ENCODE data around the gene WWOX. TPM values are rescaled to one million over a fixed set of nuclear protein-coding genes. Genes with fewer than 3 reads are reported as not detected.

WWOX gene
- total RNA-seq, 2 donors from 2014 or later: 23.0 to 31.7 TPM

DNA sequence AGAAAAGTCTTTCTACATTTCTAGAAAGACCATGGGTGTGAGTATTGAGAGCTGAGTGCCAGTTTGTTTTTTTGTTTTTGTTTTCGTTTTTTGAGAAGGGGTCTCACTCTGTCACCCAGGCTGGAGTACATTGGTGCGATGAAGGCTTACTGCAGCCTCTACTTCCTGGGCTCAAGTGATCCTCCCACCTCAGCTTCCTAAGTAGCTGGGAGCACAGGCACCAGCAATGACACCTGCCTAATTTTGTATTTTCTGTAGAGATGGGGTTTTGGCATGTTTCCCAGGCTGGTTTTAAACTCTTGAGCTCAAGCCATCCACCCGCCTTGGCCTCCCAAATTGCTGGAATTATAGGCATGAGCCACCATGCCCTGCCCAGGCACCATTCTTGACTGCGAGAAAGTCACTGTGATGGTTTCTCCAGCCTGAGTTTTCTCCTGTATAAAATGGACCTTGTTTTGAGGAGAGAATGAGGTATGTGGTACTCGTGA, 827.3 kb downstream of the WWOX start:
- Mint-ChIP-seq H3K4me1 (ENCODE audit: low read depth in 2 of 2) (no peaks in the 10 kb centered on the region), H3K4me3 (no peak overlapping the region), H3K27me3 (peaks cover 0 to 3% of the 10 kb centered on the region in 2 donors), H3K36me3 (peaks cover 4% of the 10 kb centered on the region), H3K27ac (no peak overlapping the region), H3K9me3 (peaks cover 4% of the 10 kb centered on the region)
- ATAC-seq (no peak), DNase-seq (ENCODE audit: low spot score) (no peak)

GRCh38 chr16:78927766-78928165, 828.3 kb downstream of the WWOX start:
- DNase-seq (ENCODE audit: low spot score) (no peak), ATAC-seq (no peak)
- H3K27me3 Mint-ChIP-seq: peaks cover 0 to 3% of the 10 kb centered on the region in 2 donors
- no peak overlapping the region for H3K4me3 Mint-ChIP-seq
- no peak overlapping the region for H3K27ac Mint-ChIP-seq
- no peaks in the 10 kb centered on the region for H3K9me3 Mint-ChIP-seq
- H3K36me3 Mint-ChIP-seq: no peaks in the 10 kb centered on the region
- H3K4me1 Mint-ChIP-seq (ENCODE audit: low read depth in 2 of 2): no peaks in the 10 kb centered on the region

DNA sequence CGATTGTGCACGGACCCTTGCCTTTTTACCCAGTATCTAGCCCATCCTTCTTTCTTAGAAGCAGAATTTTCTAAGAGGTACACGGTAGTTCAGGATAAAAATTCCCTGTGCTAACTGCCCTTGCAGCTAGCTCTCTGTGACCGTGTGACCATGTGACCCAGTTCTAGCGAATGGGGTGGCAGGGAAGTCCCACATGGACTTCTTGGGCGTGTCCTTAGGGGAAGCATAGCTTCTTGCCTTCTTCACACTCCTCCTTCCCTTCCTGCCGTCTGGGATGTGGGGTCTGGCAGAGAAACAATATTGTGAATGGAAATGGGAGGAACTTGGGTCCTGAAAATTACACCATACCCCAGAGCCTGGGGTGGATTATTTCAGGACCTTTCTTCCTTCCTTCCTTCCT, 830.4 kb downstream of the WWOX start:
- H3K4me1 Mint-ChIP-seq (ENCODE audit: low read depth in 2 of 2): peaks cover 0 to 3% of the 10 kb centered on the region in 2 donors
- ATAC-seq: no peak
- peaks cover 0 to 3% of the 10 kb centered on the region in 2 donors for H3K27me3 Mint-ChIP-seq
- H3K36me3 Mint-ChIP-seq: no peaks in the 10 kb centered on the region
- no peak overlapping the region for H3K27ac Mint-ChIP-seq
- H3K4me3 Mint-ChIP-seq: no peak overlapping the region
- no peak for DNase-seq (ENCODE audit: low spot score)
- no peaks in the 10 kb centered on the region for H3K9me3 Mint-ChIP-seq

DNA sequence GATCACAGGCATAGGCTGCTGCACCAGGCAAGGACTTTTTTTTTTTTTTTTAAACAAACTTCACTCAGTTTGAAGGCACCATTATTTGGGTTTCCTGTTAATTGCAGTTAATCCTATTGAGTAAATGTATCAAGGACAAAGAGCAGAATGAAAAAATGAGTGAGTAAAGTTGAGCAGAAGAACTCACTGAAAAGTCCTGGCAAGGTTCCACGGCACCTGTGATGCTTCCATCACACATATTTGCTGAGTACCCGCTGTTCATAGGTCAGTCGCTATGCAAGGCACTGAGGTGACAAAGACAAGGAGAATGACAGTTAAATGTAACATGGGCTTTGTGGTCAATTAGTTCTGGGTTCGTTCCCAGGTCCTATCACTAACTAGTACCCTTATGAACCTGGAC, 831.1 kb downstream of the WWOX start:
- DNase-seq (ENCODE audit: low spot score): no peak

GRCh38 chr16:78931267-78931666, 831.8 kb downstream of the WWOX start:
- ATAC-seq: no peak
- peaks cover 0 to 3% of the 10 kb centered on the region in 2 donors for H3K27me3 Mint-ChIP-seq
- H3K4me3 Mint-ChIP-seq: no peak overlapping the region
- H3K36me3 Mint-ChIP-seq: no peaks in the 10 kb centered on the region
- no peaks in the 10 kb centered on the region for H3K9me3 Mint-ChIP-seq
- no peak overlapping the region for H3K27ac Mint-ChIP-seq
- no peak for DNase-seq (ENCODE audit: low spot score)
- H3K4me1 Mint-ChIP-seq (ENCODE audit: low read depth in 2 of 2): peaks cover 0 to 3% of the 10 kb centered on the region in 2 donors

More for the DNA sequence above, 831.1 kb downstream of the WWOX start:
- no peak for ATAC-seq
- H3K36me3 Mint-ChIP-seq: no peaks in the 10 kb centered on the region
- H3K9me3 Mint-ChIP-seq: no peaks in the 10 kb centered on the region
- no peak overlapping the region for H3K4me3 Mint-ChIP-seq
- no peak overlapping the region for H3K27ac Mint-ChIP-seq
- peaks cover 0 to 3% of the 10 kb centered on the region in 2 donors for H3K27me3 Mint-ChIP-seq
- peaks cover 0 to 3% of the 10 kb centered on the region in 2 donors for H3K4me1 Mint-ChIP-seq (ENCODE audit: low read depth in 2 of 2)

- peaks cover 0 to 3% of the 10 kb centered on the region in 2 donors for H3K27me3 Mint-ChIP-seq
- no peak for ATAC-seq
- H3K4me3 Mint-ChIP-seq: no peak overlapping the region
- no peak overlapping the region for H3K27ac Mint-ChIP-seq
- no peak for DNase-seq (ENCODE audit: low spot score)
- H3K36me3 Mint-ChIP-seq: no peaks in the 10 kb centered on the region
- H3K4me1 Mint-ChIP-seq (ENCODE audit: low read depth in 2 of 2): peaks cover 0 to 3% of the 10 kb centered on the region in 2 donors
- H3K9me3 Mint-ChIP-seq: no peaks in the 10 kb centered on the region
Measured at GRCh38 chr16:78931678-78932077, 832.2 kb downstream of the WWOX start.

DNA sequence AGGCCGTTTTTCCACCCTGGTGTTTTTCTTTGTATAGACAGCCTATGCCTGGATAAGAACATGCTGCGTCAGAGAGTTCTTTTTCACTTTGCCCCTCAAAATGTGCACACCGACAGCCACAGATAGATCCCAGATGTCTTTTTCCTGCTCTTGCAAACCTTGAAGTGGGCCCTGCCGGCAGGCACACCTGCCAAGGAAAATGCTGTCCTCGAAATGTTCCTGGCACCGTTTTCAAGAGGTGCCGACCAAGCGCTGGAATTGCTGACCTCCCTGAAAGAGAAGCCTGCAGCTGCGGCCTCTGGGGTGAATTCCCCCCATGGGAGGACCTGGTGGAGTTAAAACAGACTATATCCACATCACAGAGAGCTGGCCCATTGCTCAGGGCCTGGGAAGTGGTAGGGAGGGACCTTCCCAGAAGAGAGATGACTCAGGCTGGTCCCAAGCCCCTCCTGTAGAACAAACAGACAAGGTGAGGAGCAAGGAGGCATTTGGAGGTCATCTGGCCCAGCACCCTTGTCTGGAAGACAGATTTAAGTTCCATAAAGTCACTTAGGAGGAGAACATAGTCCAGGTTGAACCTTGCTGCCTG, 833.0 kb downstream of the WWOX start:
- H3K27ac Mint-ChIP-seq: no peak overlapping the region
- ATAC-seq (no peak), DNase-seq (ENCODE audit: low spot score) (no peak)
- peaks cover 0 to 3% of the 10 kb centered on the region in 2 donors for H3K27me3 Mint-ChIP-seq
- no peaks in the 10 kb centered on the region for H3K36me3 Mint-ChIP-seq
- peaks cover 0 to 3% of the 10 kb centered on the region in 2 donors for H3K4me1 Mint-ChIP-seq (ENCODE audit: low read depth in 2 of 2)
- no peaks in the 10 kb centered on the region for H3K9me3 Mint-ChIP-seq
- no peak overlapping the region for H3K4me3 Mint-ChIP-seq

GRCh38 chr16:78936060-78936459, 836.6 kb downstream of the WWOX start:
- peaks cover 0 to 3% of the 10 kb centered on the region in 2 donors for H3K4me1 Mint-ChIP-seq (ENCODE audit: low read depth in 2 of 2)
- no peak for DNase-seq (ENCODE audit: low spot score)
- no peak overlapping the region for H3K4me3 Mint-ChIP-seq
- peaks cover 1 to 7% of the 10 kb centered on the region in 2 donors for H3K27me3 Mint-ChIP-seq
- no peak overlapping the region for H3K27ac Mint-ChIP-seq
- ATAC-seq: no peak
- no peaks in the 10 kb centered on the region for H3K36me3 Mint-ChIP-seq
- H3K9me3 Mint-ChIP-seq: no peaks in the 10 kb centered on the region

DNA sequence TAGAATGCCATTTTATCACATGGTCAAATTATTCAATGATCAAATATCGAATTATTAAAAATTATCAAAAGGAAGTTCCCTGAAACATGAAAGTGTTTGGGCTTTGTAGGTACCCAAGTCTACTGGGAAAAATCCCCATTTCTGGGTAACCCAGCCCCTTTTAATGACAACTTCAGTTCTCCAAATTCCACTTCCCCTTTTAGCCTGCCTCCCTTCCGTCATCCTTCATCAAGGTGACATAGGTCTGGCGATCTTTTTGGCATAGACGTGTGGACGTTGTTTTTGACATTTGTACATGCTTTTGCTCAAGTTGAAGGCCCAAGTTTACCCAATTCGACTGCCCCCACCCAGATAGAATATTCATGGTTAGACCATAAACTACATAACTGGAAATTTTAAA, 840.1 kb downstream of the WWOX start:
- ATAC-seq: no peak
- Mint-ChIP-seq H3K4me3 (no peak overlapping the region), H3K27ac (no peak overlapping the region), H3K4me1 (ENCODE audit: low read depth in 2 of 2) (peaks cover 0 to 3% of the 10 kb centered on the region in 2 donors), H3K9me3 (no peaks in the 10 kb centered on the region), H3K36me3 (no peaks in the 10 kb centered on the region), H3K27me3 (peaks cover 9 to 17% of the 10 kb centered on the region in 2 donors)
- DNase-seq (ENCODE audit: low spot score): no peak

GRCh38 chr16:78942625-78943245, 843.3 kb downstream of the WWOX start:
- DNase-seq (ENCODE audit: low spot score) (no peak), ATAC-seq (no peak)
- Mint-ChIP-seq H3K36me3 (no peaks in the 10 kb centered on the region), H3K4me1 (ENCODE audit: low read depth in 2 of 2) (no peaks in the 10 kb centered on the region), H3K27ac (no peak overlapping the region), H3K27me3 (peaks cover 9 to 17% of the 10 kb centered on the region in 2 donors), H3K9me3 (no peaks in the 10 kb centered on the region), H3K4me3 (no peak overlapping the region)

DNA sequence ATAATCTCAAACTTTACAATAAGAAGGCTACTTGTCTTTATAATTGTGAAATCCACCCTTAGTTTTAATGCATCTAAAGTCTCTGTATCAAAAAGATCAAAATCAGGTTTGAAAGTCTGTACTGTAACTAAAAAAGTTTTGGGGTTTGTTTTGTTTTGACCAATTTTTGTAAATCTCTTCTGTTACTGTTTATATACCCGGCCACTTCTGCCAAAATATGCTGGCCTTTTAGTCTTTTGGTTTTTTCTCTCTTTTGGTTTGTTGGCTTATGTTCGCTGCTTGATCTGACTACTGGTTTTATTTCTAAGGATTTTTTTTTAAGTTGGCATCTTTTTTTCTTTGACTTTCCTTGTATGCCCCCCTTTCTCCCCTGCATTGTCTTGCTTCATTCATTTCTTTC, 845.9 kb downstream of the WWOX start:
- Mint-ChIP-seq H3K9me3 (no peaks in the 10 kb centered on the region), H3K4me3 (no peak overlapping the region), H3K4me1 (ENCODE audit: low read depth in 2 of 2) (no peaks in the 10 kb centered on the region), H3K27me3 (peaks cover 12 to 15% of the 10 kb centered on the region in 2 donors), H3K27ac (no peak overlapping the region), H3K36me3 (no peaks in the 10 kb centered on the region)
- no peak for ATAC-seq
- DNase-seq (ENCODE audit: low spot score): no peak

- peaks cover 9 to 10% of the 10 kb centered on the region in 2 donors for H3K27me3 Mint-ChIP-seq
- H3K27ac Mint-ChIP-seq: no peak overlapping the region
- no peak overlapping the region for H3K4me3 Mint-ChIP-seq
- no peaks in the 10 kb centered on the region for H3K9me3 Mint-ChIP-seq
- ATAC-seq (no peak), DNase-seq (ENCODE audit: low spot score) (no peak)
- no peaks in the 10 kb centered on the region for H3K36me3 Mint-ChIP-seq
- H3K4me1 Mint-ChIP-seq (ENCODE audit: low read depth in 2 of 2): no peaks in the 10 kb centered on the region
Measured at GRCh38 chr16:78946556-78946955, 847.1 kb downstream of the WWOX start.

GRCh38 chr16:78950768-78951167, 851.3 kb downstream of the WWOX start:
- ATAC-seq: no peak
- Mint-ChIP-seq H3K36me3 (no peaks in the 10 kb centered on the region), H3K9me3 (no peaks in the 10 kb centered on the region), H3K27me3 (peaks cover 0 to 4% of the 10 kb centered on the region in 2 donors), H3K4me1 (ENCODE audit: low read depth in 2 of 2) (no peaks in the 10 kb centered on the region), H3K4me3 (no peak overlapping the region), H3K27ac (no peak overlapping the region)
- DNase-seq (ENCODE audit: low spot score): no peak

DNA sequence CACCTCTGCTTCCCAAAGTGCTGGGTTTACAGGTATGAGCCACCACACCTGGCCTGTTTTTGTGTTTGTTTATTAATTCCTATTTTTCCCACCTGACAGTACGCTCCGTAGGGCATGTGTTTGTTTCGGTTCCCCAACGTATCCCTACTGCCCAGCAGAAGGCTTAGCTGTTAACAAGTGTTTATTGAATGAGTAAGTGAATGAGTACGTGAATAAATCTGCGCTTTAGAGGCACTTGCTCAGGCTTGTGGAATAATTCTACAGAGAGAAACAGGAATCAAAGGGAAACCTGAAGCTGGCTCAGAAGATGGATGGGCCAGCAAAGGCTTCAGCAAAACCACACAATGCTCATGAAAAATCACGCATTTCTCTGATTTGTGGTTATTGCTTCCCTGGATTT, 853.2 kb downstream of the WWOX start:
- no peak overlapping the region for H3K27ac Mint-ChIP-seq
- ATAC-seq (no peak), DNase-seq (ENCODE audit: low spot score) (no peak)
- no peaks in the 10 kb centered on the region for H3K36me3 Mint-ChIP-seq
- H3K4me1 Mint-ChIP-seq (ENCODE audit: low read depth in 2 of 2): no peaks in the 10 kb centered on the region
- H3K4me3 Mint-ChIP-seq: no peak overlapping the region
- H3K27me3 Mint-ChIP-seq: peaks cover 0 to 4% of the 10 kb centered on the region in 2 donors
- no peaks in the 10 kb centered on the region for H3K9me3 Mint-ChIP-seq
